Muscle layer of colon (tissue), 2 donors: ENCODE data around the gene TMCC2.

Experiments
- H3K27ac ChIP-seq: one replicate; pipeline ENCODE4 v1.7.0; 2013; ENCODE audit warnings: low read depth, mild to moderate bottlenecking, low read length, moderate library complexity
- H3K27me3 ChIP-seq, 2 donors: one replicate each; pipeline ENCODE4 v1.7.0; 2013; ENCODE audit warnings: low read length in 2 of 2, mild to moderate bottlenecking in 2 of 2; ENCODE audit not compliant: insufficient read depth in 2 of 2, control insufficient read depth in 1 of 2
- H3K36me3 ChIP-seq: one replicate; pipeline ENCODE4 v1.7.0; 2013; ENCODE audit warnings: mild to moderate bottlenecking, low read length; ENCODE audit not compliant: insufficient read depth
- H3K4me1 ChIP-seq: one replicate; pipeline ENCODE4 v1.7.0; 2013; ENCODE audit warnings: mild to moderate bottlenecking, low read length; ENCODE audit not compliant: insufficient read depth
- H3K4me3 ChIP-seq, 2 donors: one replicate each; pipeline ENCODE4 v1.7.0; 2013; ENCODE audit warnings: low read length in 2 of 2, low read depth in 1 of 2, mild to moderate bottlenecking in 1 of 2, moderate library complexity in 1 of 2
- H3K9ac ChIP-seq: one replicate; pipeline ENCODE4 v1.7.0; 2013; ENCODE audit warnings: low read length
- H3K9me3 ChIP-seq: one replicate; pipeline ENCODE4 v1.7.0; 2013; ENCODE audit warnings: mild to moderate bottlenecking, low read length
- donor health status: abdominal sarcoma.
- donor health status: Adenocarcinoma of cecum.

Gene TMCC2

DNA sequence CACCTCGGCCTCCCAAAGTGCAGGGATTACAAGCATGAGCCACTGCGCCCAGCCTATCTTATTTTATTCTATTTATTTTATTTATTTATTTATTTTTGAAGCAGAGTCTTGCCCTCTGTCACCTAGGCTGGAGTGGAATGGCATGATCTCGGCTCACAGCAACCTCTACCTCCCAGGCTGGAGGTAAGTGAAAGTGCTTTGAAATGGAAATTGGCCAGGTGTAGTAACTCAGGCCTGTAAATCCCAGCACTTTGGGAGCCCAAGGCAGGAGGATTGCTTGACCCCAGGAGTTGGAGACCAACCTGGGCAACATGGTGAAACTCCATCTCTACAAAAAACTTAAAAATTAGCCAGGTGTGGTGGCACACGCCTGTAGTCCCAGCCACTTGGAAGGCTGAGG, 11.2 kb upstream of the TMCC2 start:
- Histone ChIP-seq H3K27me3 (no peaks in the 10 kb centered on the region), H3K36me3 (no peaks in the 10 kb centered on the region), H3K9me3 (no peaks in the 10 kb centered on the region), H3K4me3 (no peak overlapping the region), H3K27ac (no peak overlapping the region), H3K9ac (no peak overlapping the region), H3K4me1 (peaks cover 6% of the 10 kb centered on the region)

DNA sequence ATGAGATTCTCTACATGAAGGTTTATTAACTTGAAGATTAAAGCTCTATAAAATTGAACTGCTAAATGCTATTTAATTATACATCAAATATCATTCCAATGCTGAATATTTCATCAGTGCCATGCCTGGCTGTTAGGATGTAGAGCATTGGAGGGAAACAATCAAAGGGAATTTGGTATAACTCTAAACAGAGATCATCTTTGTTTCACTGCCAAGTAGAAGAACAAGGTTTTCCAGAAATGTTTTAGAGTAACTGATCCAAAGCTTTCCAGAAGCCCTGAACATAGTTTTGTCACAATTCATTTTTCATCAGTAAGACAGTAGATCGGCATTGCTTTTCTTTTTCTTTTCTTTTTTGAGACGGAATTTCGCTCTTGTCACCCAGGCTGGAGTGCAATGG, 10.3 kb upstream of the TMCC2 start:
- no peak overlapping the region for H3K9ac ChIP-seq

GRCh38 chr1:205220421-205220820, 7.3 kb upstream of the TMCC2 start:
- H3K27me3 ChIP-seq, result no peaks in the 10 kb centered on the region
- H3K9ac ChIP-seq, result no peak overlapping the region
- H3K27ac ChIP-seq, result no peak overlapping the region
- H3K36me3 ChIP-seq, result no peaks in the 10 kb centered on the region
- H3K4me1 ChIP-seq, result no peaks in the 10 kb centered on the region
- H3K4me3 ChIP-seq, result no peak overlapping the region
- H3K9me3 ChIP-seq, result no peaks in the 10 kb centered on the region

More for the DNA sequence above, 10.3 kb upstream of the TMCC2 start:
- Histone ChIP-seq H3K4me3 (no peak overlapping the region), H3K27ac (no peak overlapping the region), H3K4me1 (no peaks in the 10 kb centered on the region), H3K9me3 (no peaks in the 10 kb centered on the region), H3K27me3 (no peaks in the 10 kb centered on the region), H3K36me3 (no peaks in the 10 kb centered on the region)

DNA sequence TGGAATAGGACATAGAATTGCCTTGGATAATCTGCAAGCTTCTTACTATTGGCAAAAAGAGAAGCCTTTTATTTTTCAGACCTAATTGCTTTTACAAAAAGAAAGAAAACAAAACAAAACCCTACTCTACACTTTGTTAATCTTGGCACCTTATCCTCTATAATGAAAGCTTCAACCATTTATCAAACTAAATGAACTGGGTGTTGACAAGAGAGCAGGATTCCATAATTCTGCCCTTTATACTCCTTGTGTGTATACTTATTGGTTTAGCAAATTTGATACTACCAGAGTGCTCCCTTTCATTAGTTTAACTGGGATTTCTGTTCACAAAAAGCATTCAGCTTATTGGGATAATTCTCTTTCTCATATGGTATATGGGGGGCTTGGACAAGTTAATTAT, 3.0 kb upstream of the TMCC2 start:
- H3K4me1 ChIP-seq, result peaks cover 16% of the 10 kb centered on the region
- no peaks in the 10 kb centered on the region for H3K27me3 ChIP-seq
- H3K9ac ChIP-seq, result no peak overlapping the region
- no peak overlapping the region for H3K4me3 ChIP-seq
- no peaks in the 10 kb centered on the region for H3K9me3 ChIP-seq
- H3K36me3 ChIP-seq, result no peaks in the 10 kb centered on the region
- H3K27ac ChIP-seq, result no peak overlapping the region

- Histone ChIP-seq H3K27me3 (no peaks in the 10 kb centered on the region), H3K4me1 (peaks cover 23% of the 10 kb centered on the region), H3K9me3 (no peaks in the 10 kb centered on the region), H3K27ac (no peak overlapping the region), H3K9ac (no peak overlapping the region), H3K4me3 (no peak overlapping the region), H3K36me3 (no peaks in the 10 kb centered on the region)
These were observed 1.6 kb upstream of the TMCC2 start for GRCh38 chr1:205225901-205226765.

DNA sequence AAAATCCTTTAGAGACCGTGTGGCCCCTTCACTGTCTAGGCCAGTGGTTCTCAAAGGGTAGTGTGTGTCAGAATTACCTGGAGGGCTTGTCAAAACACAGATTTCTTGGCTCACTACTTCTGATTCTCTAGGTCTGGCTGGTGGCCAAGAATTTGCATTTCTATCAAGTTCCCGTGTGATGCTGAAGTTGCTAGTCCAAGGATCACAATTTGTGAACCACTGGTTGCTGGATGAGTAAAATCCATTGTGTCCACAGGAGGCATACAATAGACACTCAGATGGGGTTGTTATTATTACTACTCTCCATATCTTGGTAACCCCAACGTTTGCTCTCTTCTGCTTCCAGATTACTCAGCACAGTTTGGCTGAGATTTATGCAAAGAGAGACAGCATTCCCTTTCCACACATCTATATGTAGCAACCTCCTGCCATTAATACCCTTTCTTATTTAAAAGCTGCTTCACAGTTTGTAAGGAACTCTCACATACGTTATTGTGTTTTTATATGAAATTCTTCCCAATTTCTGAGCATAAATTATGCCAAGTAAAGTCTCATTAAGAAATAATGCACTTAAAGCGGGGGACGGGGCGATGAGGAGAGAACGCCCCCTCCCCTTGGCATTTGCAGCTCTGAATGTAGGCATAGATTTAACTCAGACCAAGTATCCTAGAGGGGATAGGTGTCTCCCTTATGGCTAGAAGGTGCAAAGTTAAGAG, 720 bp upstream of the TMCC2 start:
- Histone ChIP-seq H3K9ac (peak overlapping the region; percentile 21), H3K4me3 (peak overlapping the region; percentile 72 to 79), H3K27ac (peak overlapping the region; percentile 60), H3K27me3 (no peaks in the 10 kb centered on the region), H3K36me3 (no peaks in the 10 kb centered on the region), H3K4me1 (peaks cover 23% of the 10 kb centered on the region), H3K9me3 (no peaks in the 10 kb centered on the region)

GRCh38 chr1:205228093-205228521, 361 bp downstream of the TMCC2 start:
- Histone ChIP-seq H3K9ac (no peak overlapping the region), H3K4me3 (peak overlapping the region; percentile 68 to 77), H3K27me3 (no peaks in the 10 kb centered on the region), H3K9me3 (no peaks in the 10 kb centered on the region), H3K27ac (peak overlapping the region; percentile 1), H3K4me1 (peaks cover 23% of the 10 kb centered on the region), H3K36me3 (no peaks in the 10 kb centered on the region)

DNA sequence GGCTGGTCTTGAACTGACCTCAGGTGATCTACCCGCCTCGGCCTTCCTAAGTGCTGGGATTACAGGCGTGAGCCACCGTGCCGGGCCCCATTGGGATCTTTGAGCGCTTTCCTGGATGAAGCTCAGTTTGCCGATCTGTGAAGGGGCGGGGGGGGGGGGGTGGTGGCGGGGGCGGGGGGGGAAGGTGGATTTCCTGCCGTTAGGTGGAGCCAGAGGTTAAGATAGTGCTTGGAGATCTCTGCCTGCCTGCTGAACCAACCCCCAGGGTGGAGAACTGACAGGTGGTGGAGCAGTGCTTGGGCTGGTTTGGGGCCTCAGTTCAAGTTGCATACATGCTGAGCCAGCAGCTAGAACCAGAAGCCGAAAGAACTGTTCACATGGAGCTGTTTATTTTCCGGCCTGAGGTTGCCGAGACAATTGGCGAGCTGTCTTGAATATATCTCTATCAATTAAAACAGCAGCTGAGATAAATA, 1.7 kb downstream of the TMCC2 start:
- no peaks in the 10 kb centered on the region for H3K36me3 ChIP-seq
- H3K9ac ChIP-seq, result no peak overlapping the region
- no peaks in the 10 kb centered on the region for H3K9me3 ChIP-seq
- H3K4me1 ChIP-seq, result peaks cover 23% of the 10 kb centered on the region
- no peak overlapping the region for H3K27ac ChIP-seq
- no peaks in the 10 kb centered on the region for H3K27me3 ChIP-seq
- peak overlapping the region; percentile 26 to 68 for H3K4me3 ChIP-seq

DNA sequence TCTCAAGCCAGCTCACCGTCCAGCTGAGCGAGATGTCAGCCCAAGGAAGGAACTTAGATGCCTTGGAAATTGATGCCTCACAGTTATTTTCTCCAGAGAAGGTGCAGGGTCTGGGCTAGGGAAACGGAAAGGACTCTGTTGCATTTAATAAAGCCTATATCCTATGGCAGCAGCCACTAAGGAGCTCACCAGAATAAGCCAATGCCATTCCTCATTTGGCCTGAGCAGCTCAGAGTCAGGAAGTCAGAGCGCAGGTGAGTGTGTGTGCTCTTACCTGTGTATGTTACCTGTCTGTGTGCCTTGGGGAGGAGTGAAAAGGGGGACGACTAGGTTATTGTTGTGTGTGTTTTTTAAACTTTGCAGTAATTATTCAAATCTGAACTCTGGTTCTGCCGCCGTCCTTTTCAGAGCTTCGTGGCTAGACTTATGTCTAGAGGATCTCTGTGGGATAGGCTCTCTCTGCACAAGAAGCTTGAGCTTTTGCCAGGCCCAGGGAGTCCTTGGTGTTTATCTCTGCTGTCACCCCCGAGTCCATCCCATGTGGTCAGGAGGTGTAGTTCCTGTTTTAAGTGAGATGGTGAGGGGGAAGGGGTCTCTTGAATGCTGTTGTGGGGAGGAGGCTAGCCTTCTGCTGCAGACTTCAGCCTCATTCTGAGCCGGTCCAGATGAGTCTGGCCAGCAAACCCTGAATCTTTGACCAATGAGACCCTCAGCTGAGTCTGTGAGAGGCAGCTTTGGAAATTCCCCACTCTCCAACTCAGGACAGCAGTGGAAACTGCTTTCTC, 2.4 kb downstream of the TMCC2 start:
- H3K9ac ChIP-seq, result no peak overlapping the region
- no peak overlapping the region for H3K27ac ChIP-seq
- peaks cover 25% of the 10 kb centered on the region for H3K4me1 ChIP-seq
- no peaks in the 10 kb centered on the region for H3K9me3 ChIP-seq
- H3K4me3 ChIP-seq, result peak overlapping the region; percentile 26 to 52
- H3K36me3 ChIP-seq, result no peaks in the 10 kb centered on the region
- H3K27me3 ChIP-seq, result no peaks in the 10 kb centered on the region

- Histone ChIP-seq H3K27ac (no peak overlapping the region), H3K36me3 (no peaks in the 10 kb centered on the region), H3K9ac (no peak overlapping the region), H3K4me3 (no peak overlapping the region), H3K4me1 (peaks cover 34% of the 10 kb centered on the region), H3K27me3 (no peaks in the 10 kb centered on the region), H3K9me3 (no peaks in the 10 kb centered on the region)
These were observed 3.2 kb downstream of the TMCC2 start for GRCh38 chr1:205230982-205231381.
